Stimulated activated CD8-positive, alpha-beta memory T cell treated with anti-CD3 and anti-CD28 coated beads, Interleukin-15, amount 100 ng/mL, for 24 hours (primary cell): ENCODE results near the gene PMP22.

Source experiments
- DNase-seq: peaks from one replicate; pipeline ENCODE4 v3.0.0-alpha.2; 2020; ENCODE audit warnings: low read depth

The PMP22 gene

GRCh38 chr17:15273141-15273793 is 8.1 kb upstream of the PMP22 start:
- no peak for DNase-seq

GRCh38 chr17:15271741-15272140 is 6.6 kb upstream of the PMP22 start:
- DNase-seq, result no peak

- no peak for DNase-seq
These were observed 5.7 kb upstream of the PMP22 start for GRCh38 chr17:15270628-15271381.

- DNase-seq, result no peak
These were observed 4.6 kb upstream of the PMP22 start for GRCh38 chr17:15269780-15270089.

GRCh38 chr17:15269087-15269779 is 4.1 kb upstream of the PMP22 start:
- DNase-seq, result no peak

- DNase-seq, result no peak
These were observed 3.3 kb upstream of the PMP22 start for GRCh38 chr17:15268461-15268860.

GRCh38 chr17:15267996-15268395 is 2.9 kb upstream of the PMP22 start:
- DNase-seq, result no peak

- DNase-seq, result no peak
These were observed 1.4 kb upstream of the PMP22 start for GRCh38 chr17:15266325-15267125.

- no peak for DNase-seq
These were observed 584 bp downstream of the PMP22 start for GRCh38 chr17:15264542-15264941.

GRCh38 chr17:15263680-15264079 is 1.4 kb downstream of the PMP22 start:
- DNase-seq, result no peak

GRCh38 chr17:15263206-15263579 is 1.9 kb downstream of the PMP22 start:
- no peak for DNase-seq

GRCh38 chr17:15262291-15263205 is 2.6 kb downstream of the PMP22 start:
- DNase-seq, result no peak

GRCh38 chr17:15261802-15262290 is 3.3 kb downstream of the PMP22 start:
- DNase-seq, result no peak

GRCh38 chr17:15261258-15261801 is 3.8 kb downstream of the PMP22 start:
- DNase-seq, result no peak

GRCh38 chr17:15260376-15261257 is 4.5 kb downstream of the PMP22 start:
- DNase-seq, result peak; percentile 37

GRCh38 chr17:15257796-15258512 is 7.2 kb downstream of the PMP22 start:
- no peak for DNase-seq

GRCh38 chr17:15257258-15257788 is 7.8 kb downstream of the PMP22 start:
- DNase-seq, result no peak

GRCh38 chr17:15256689-15257088 is 8.4 kb downstream of the PMP22 start:
- DNase-seq, result no peak
